Thoracic aorta (tissue), 2 donors: ENCODE measurements around the gene RUSC1. TPM values are rescaled to one million over a fixed set of nuclear protein-coding genes. Genes with fewer than 3 reads are reported as not detected.

Source experiments
- ATAC-seq: fragments of 150-250 bp; one replicate; pipeline ENCODE4 v1.8.0; 2017; ENCODE audit warnings: low read depth; ENCODE audit not compliant: insufficient number of reproducible peaks, low FRiP score
- DNase-seq: peaks from one replicate; pipeline ENCODE4 v3.0.0-alpha.2; 2020; ENCODE audit warnings: low spot score
- H3K27ac ChIP-seq, 2 donors: fragments of 200-600 bp; sonication (generic); 1 replicate in 1 of 2; 2 replicates in 1 of 2; pipeline ENCODE4 v1.5.1; 2016; ENCODE audit warnings: mild to moderate bottlenecking in 2 of 2, moderate library complexity in 2 of 2
- H3K27me3 ChIP-seq: fragments of 200-600 bp; sonication (generic); replicated peaks from 2 replicates; pipeline ENCODE4 v1.6.0; 2016; ENCODE audit warnings: mild to moderate bottlenecking; ENCODE audit not compliant: insufficient read depth
- H3K36me3 ChIP-seq: fragments of 200-600 bp; sonication (generic); one replicate; pipeline ENCODE4 v1.5.1; 2016
- H3K4me1 ChIP-seq, 2 donors: fragments of 200-600 bp; sonication (generic); 1 replicate in 1 of 2; 2 replicates in 1 of 2; pipeline versions ENCODE4 v1.5.1 to v1.6.0; 2016; ENCODE audit warnings: low read depth in 2 of 2, mild to moderate bottlenecking in 1 of 2; ENCODE audit not compliant: control insufficient read depth in 1 of 2
- H3K4me3 ChIP-seq: fragments of 200-600 bp; sonication (generic); 2 replicates; pipeline ENCODE4 v1.5.1; 2016; ENCODE audit warnings: mild to moderate bottlenecking
- H3K9me3 ChIP-seq: fragments of 200-600 bp; sonication (generic); 2 replicates; pipeline ENCODE4 v1.5.1; 2016
- CTCF ChIP-seq: fragments of 200-600 bp; sonication (generic); IDR thresholded peaks from one replicate; pipeline ENCODE4 v1.5.1; 2019; ENCODE audit warnings: antibody characterized with exemption
- total RNA-seq, 2 donors: library from RNA; depleted of rRNA; stranded (reverse); fragments of >200 nt; gene quantifications; one replicate each; pipeline versions ENCODE4 v1.1.0 to v1.2.3, GENCODE V29; 2016

The RUSC1 gene
- total RNA-seq, 2 donors from 2014 or later, result 38.7 to 61.3 TPM

GRCh38 chr1:155301342-155301841 lies 19.3 kb upstream of the RUSC1 start, which contains the start of gene PKLR:
TSS of gene PKLR (minus strand) at chr1:155301438. CDS start at chr1:155301395, 43 bp downstream.
- ATAC-seq, result no peak
- Histone ChIP-seq H3K4me3 (no peak within 1 kb of the TSS), H3K27ac (no peak within 1 kb of the TSS), H3K27me3 (no peaks in the 10 kb centered on the region), H3K9me3 (no peaks in the 10 kb centered on the region), H3K36me3 (no peaks in the 10 kb centered on the region), H3K4me1 (no peaks in the 10 kb centered on the region)
- no peak for DNase-seq
- TF ChIP-seq CTCF, result no peak

- no peak overlapping the region for H3K4me3 ChIP-seq
- no peaks in the 10 kb centered on the region for H3K9me3 ChIP-seq
- no peaks in the 10 kb centered on the region for H3K27me3 ChIP-seq
- peaks cover 0 to 12% of the 10 kb centered on the region in 2 donors for H3K4me1 ChIP-seq
- H3K27ac ChIP-seq, result no peak overlapping the region
- DNase-seq, result no peak
- no peak for TF ChIP-seq CTCF
- H3K36me3 ChIP-seq, result no peaks in the 10 kb centered on the region
- ATAC-seq, result no peak
Measured at GRCh38 chr1:155304558-155305063, 16.1 kb upstream of the RUSC1 start.

GRCh38 chr1:155305881-155306391 lies 14.8 kb upstream of the RUSC1 start:
- Histone ChIP-seq H3K4me3 (no peak overlapping the region), H3K27ac (no peak overlapping the region), H3K36me3 (no peaks in the 10 kb centered on the region), H3K4me1 (peaks cover 3 to 25% of the 10 kb centered on the region in 2 donors), H3K9me3 (no peaks in the 10 kb centered on the region), H3K27me3 (no peaks in the 10 kb centered on the region)
- TF ChIP-seq CTCF, result no peak
- DNase-seq, result no peak
- ATAC-seq, result no peak

- TF ChIP-seq CTCF, result peak; percentile 16
- Histone ChIP-seq H3K36me3 (no peaks in the 10 kb centered on the region), H3K4me3 (no peak overlapping the region), H3K9me3 (no peaks in the 10 kb centered on the region), H3K27me3 (no peaks in the 10 kb centered on the region), H3K4me1 (peaks cover 3 to 25% of the 10 kb centered on the region in 2 donors), H3K27ac (no peak overlapping the region)
- DNase-seq (no peak), ATAC-seq (no peak)
Measured at GRCh38 chr1:155307247-155307740, 13.4 kb upstream of the RUSC1 start.

- Histone ChIP-seq H3K4me1 (peaks cover 3 to 25% of the 10 kb centered on the region in 2 donors), H3K27ac (peak within 1 kb of the TSS; percentile 76 to 91), H3K27me3 (no peaks in the 10 kb centered on the region), H3K9me3 (no peaks in the 10 kb centered on the region), H3K36me3 (peaks cover 4% of the 10 kb centered on the region), H3K4me3 (peak within 1 kb of the TSS; percentile 89)
- TF ChIP-seq CTCF, result peak; percentile 37
- ATAC-seq, result peak; percentile 95
- peak; percentile 94 for DNase-seq
Measured at GRCh38 chr1:155308493-155309422, 11.9 kb upstream of the RUSC1 start, which contains the start of gene FDPS. TSS of gene FDPS (plus strand) at chr1:155308866. CDS start at chr1:155309790, 924 bp downstream.
